Colonic mucosa (tissue), 4 donors: ENCODE results near the gene SOX5. TPM values are rescaled to one million over a fixed set of nuclear protein-coding genes. Genes with fewer than 3 reads are reported as not detected.

Source experiments
- DNase-seq: peaks from one replicate; pipeline ENCODE4 v3.0.0-alpha.2; 2020
- H3K27ac ChIP-seq: fragments of 200-600 bp; one replicate; pipeline ENCODE4 v1.8.0; 2021
- H3K27me3 ChIP-seq: fragments of 200-600 bp; one replicate; pipeline ENCODE4 v1.8.0; 2021
- H3K36me3 ChIP-seq: fragments of 200-600 bp; one replicate; pipeline ENCODE4 v1.8.0; 2021
- H3K4me1 ChIP-seq: fragments of 200-600 bp; one replicate; pipeline ENCODE4 v1.8.0; 2021; ENCODE audit warnings: mild to moderate bottlenecking
- H3K4me3 ChIP-seq: fragments of 200-600 bp; one replicate; pipeline ENCODE4 v1.8.0; 2021
- H3K9ac ChIP-seq, 2 donors: one replicate each; pipeline ENCODE4 v1.7.0; 2013; ENCODE audit warnings: control low read depth in 2 of 2, low read depth in 2 of 2, low read length in 2 of 2
- H3K9me3 ChIP-seq: fragments of 200-600 bp; one replicate; pipeline ENCODE4 v1.8.0; 2021
- CTCF ChIP-seq: fragments of 200-600 bp; IDR thresholded peaks from one replicate; pipeline ENCODE4 v1.8.0; 2022; ENCODE audit warnings: antibody characterized with exemption, mild to moderate bottlenecking
- intact Hi-C: fragments of 100-400 bp; cut with DNase I; formaldehyde crosslinking; loops from one replicate; pipeline ENCODE4 v1.14.1; 2022
- total RNA-seq, 2 donors: library from RNA; stranded (reverse); fragmentation: NEBNext Ultra II Directional in 1 of 2; extraction: Animal tissue kit (Norgen Biotek cat#: 25700) in 1 of 2; gene quantifications; one replicate each; pipeline ENCODE4 v1.2.1, GENCODE V29; 2021
- donor health status: healthy.
- donor health status: DM: no; HTN: no; CAD: no.
- donor health status: DM: no; HTN: no; CAD: no.

The SOX5 gene
- total RNA-seq, 2 donors from 2014 or later, result 1.1 to 1.6 TPM

GRCh38 chr12:23535441-23535840, 414.0 kb downstream of the SOX5 start:
- Histone ChIP-seq H3K27ac (no peak overlapping the region), H3K4me3 (no peak overlapping the region), H3K27me3 (no peaks in the 10 kb centered on the region), H3K9me3 (no peaks in the 10 kb centered on the region), H3K4me1 (no peaks in the 10 kb centered on the region), H3K9ac (no peak overlapping the region), H3K36me3 (no peaks in the 10 kb centered on the region)
- no peak for DNase-seq
- no peak for TF ChIP-seq CTCF
- intact Hi-C loops, result no loop called here

- no peaks in the 10 kb centered on the region for H3K4me1 ChIP-seq
- no peaks in the 10 kb centered on the region for H3K9me3 ChIP-seq
- no peaks in the 10 kb centered on the region for H3K27me3 ChIP-seq
- H3K4me3 ChIP-seq, result no peak overlapping the region
- no peaks in the 10 kb centered on the region for H3K36me3 ChIP-seq
- no peak overlapping the region for H3K27ac ChIP-seq
- intact Hi-C loops, result no loop called here
- no peak for DNase-seq
- no peak overlapping the region for H3K9ac ChIP-seq
- TF ChIP-seq CTCF, result no peak
Observed at GRCh38 chr12:23534196-23534595, 415.3 kb downstream of the SOX5 start.

- no peak overlapping the region for H3K4me3 ChIP-seq
- no peak for DNase-seq
- TF ChIP-seq CTCF, result no peak
- no peaks in the 10 kb centered on the region for H3K9me3 ChIP-seq
- intact Hi-C loops, result no loop called here
- H3K9ac ChIP-seq, result no peak overlapping the region
- H3K27ac ChIP-seq, result no peak overlapping the region
- no peaks in the 10 kb centered on the region for H3K27me3 ChIP-seq
- H3K36me3 ChIP-seq, result no peaks in the 10 kb centered on the region
- no peaks in the 10 kb centered on the region for H3K4me1 ChIP-seq
Observed at GRCh38 chr12:23533699-23534098, 415.8 kb downstream of the SOX5 start.

GRCh38 chr12:23533265-23533664, 416.2 kb downstream of the SOX5 start:
- H3K9ac ChIP-seq, result no peak overlapping the region
- TF ChIP-seq CTCF, result no peak
- intact Hi-C loops, result no loop called here

GRCh38 chr12:23528316-23528715, 421.2 kb downstream of the SOX5 start:
- DNase-seq, result no peak
- H3K4me3 ChIP-seq, result no peak overlapping the region
- TF ChIP-seq CTCF, result no peak
- no peaks in the 10 kb centered on the region for H3K9me3 ChIP-seq
- no peak overlapping the region for H3K9ac ChIP-seq
- H3K4me1 ChIP-seq, result no peaks in the 10 kb centered on the region
- intact Hi-C loops, result no loop called here
- no peaks in the 10 kb centered on the region for H3K36me3 ChIP-seq
- no peak overlapping the region for H3K27ac ChIP-seq
- no peaks in the 10 kb centered on the region for H3K27me3 ChIP-seq

More at GRCh38 chr12:23533265-23533664, 416.2 kb downstream of the SOX5 start:
- Histone ChIP-seq H3K27me3 (no peaks in the 10 kb centered on the region), H3K9me3 (no peaks in the 10 kb centered on the region), H3K27ac (no peak overlapping the region), H3K4me1 (no peaks in the 10 kb centered on the region), H3K4me3 (no peak overlapping the region), H3K36me3 (no peaks in the 10 kb centered on the region)
- no peak for DNase-seq
